ENCODE data around the gene DFFA.

- no peak for TF ChIP-seq CEBPB (IDR thresholded peaks at IDR 0.05; ENCODE audit: low read depth, low read length)
- TF ChIP-seq POLR2A (IDR thresholded peaks at IDR 0.05; ENCODE audit: low read depth, low read length) = peak; percentile 49; the same call in 1 of the 2 replicates
- no peak for TF ChIP-seq CTCF (conservative IDR thresholded peaks at IDR 0.05; ENCODE audit: low read depth, low read length)
- no peak for TF ChIP-seq BHLHE40 (IDR thresholded peaks at IDR 0.05; ENCODE audit: low read depth, low read length)
- TF ChIP-seq RAD21 (IDR thresholded peaks at IDR 0.05; ENCODE audit: low read length) = no peak
- TF ChIP-seq RFX5 (IDR thresholded peaks at IDR 0.05; ENCODE audit: low read depth, low read length) = no peak
- no peak for TF ChIP-seq FOS (IDR thresholded peaks at IDR 0.05; ENCODE audit: low read depth, low read length)
- no peak for TF ChIP-seq MXI1 (IDR thresholded peaks at IDR 0.05; ENCODE audit: borderline replicate concordance, low read depth, low read length)
- no peak for TF ChIP-seq NFE2L2 (IDR thresholded peaks at IDR 0.05; ENCODE audit: low read depth, low read length)
- TF ChIP-seq SMC3 (IDR thresholded peaks at IDR 0.05; ENCODE audit: low read depth, low read length) = no peak
- TF ChIP-seq RCOR1 (IDR thresholded peaks at IDR 0.05; ENCODE audit: insufficient replicate concordance, low read length) = no peak
Measured at GRCh38 chr1:10474613-10475507, 2.5 kb upstream of the DFFA start, which contains the start of gene PEX14.
